Measurements from ENCODE around the gene PTPRH.

The PTPRH gene

GRCh38 chr19:55189403-55189835, 19.9 kb downstream of the PTPRH start:
- no peak for TF ChIP-seq ZFX (IDR thresholded peaks at IDR 0.05; ENCODE audit: borderline replicate concordance)
- no peak for TF ChIP-seq CTCF (IDR thresholded peaks at IDR 0.05)
- H3K27ac ChIP-seq: no peak overlapping the region

- TF ChIP-seq ZFX (IDR thresholded peaks at IDR 0.05; ENCODE audit: borderline replicate concordance) (no peak), CTCF (IDR thresholded peaks at IDR 0.05) (no peak)
- no peak overlapping the region for H3K27ac ChIP-seq
These were observed 20.7 kb downstream of the PTPRH start for GRCh38 chr19:55188625-55189024.

- H3K27ac ChIP-seq: no peak overlapping the region
- no peak for TF ChIP-seq CTCF (IDR thresholded peaks at IDR 0.05)
- TF ChIP-seq ZFX (IDR thresholded peaks at IDR 0.05; ENCODE audit: borderline replicate concordance): no peak
These were observed 23.2 kb downstream of the PTPRH start for GRCh38 chr19:55186080-55186479.

- TF ChIP-seq ZFX (IDR thresholded peaks at IDR 0.05; ENCODE audit: borderline replicate concordance) (no peak), CTCF (IDR thresholded peaks at IDR 0.05) (no peak)
- H3K27ac ChIP-seq: no peak overlapping the region
These were observed 27.6 kb downstream of the PTPRH start for GRCh38 chr19:55181740-55182139.

GRCh38 chr19:55179606-55180484, 29.5 kb downstream of the PTPRH start, which contains the start of gene SYT5:
SYT5 (minus strand) TSS chr19:55180289; CDS start chr19:55179041, 1,248 bp downstream.
- TF ChIP-seq CTCF (IDR thresholded peaks at IDR 0.05): peak; percentile 9; the same call in 1 of the 2 replicates
- TF ChIP-seq ZFX (IDR thresholded peaks at IDR 0.05; ENCODE audit: borderline replicate concordance): no peak
- H3K27ac ChIP-seq: no peak within 1 kb of the TSS

GRCh38 chr19:55178781-55179599, 30.3 kb downstream of the PTPRH start:
- no peak for TF ChIP-seq CTCF (IDR thresholded peaks at IDR 0.05)
- TF ChIP-seq ZFX (IDR thresholded peaks at IDR 0.05; ENCODE audit: borderline replicate concordance): no peak
- no peak overlapping the region for H3K27ac ChIP-seq
